HepG2 (cell line): ENCODE results near the gene PAPPA2. TPM values are rescaled to one million over a fixed set of nuclear protein-coding genes. Genes with fewer than 3 reads are reported as not detected.

Experiments used
- ATAC-seq: fragments of 200-7000 bp; cut with Tn5 transposase; 3 replicates; pipeline ENCODE4 v1.9.1; 2020; ENCODE audit warnings: mild to moderate bottlenecking, moderate library complexity
- BruUV-seq: library from RNA; stranded (reverse); fragments of 400-500 nt; replicated peaks from 2 replicates; lab custom pipeline; 2021; lab: Mats Ljungman, UMichigan
- CTCF ChIA-PET: fragments of 300-600 bp; formaldehyde crosslinking; extraction: SDS; loops from one replicate; lab custom pipeline; 2021; ENCODE audit warnings: low total read pairs, inconsistent platforms, low intra/inter-chr PET ratio; lab: Yijun Ruan, JAX
- POLR2A ChIA-PET: fragments of 350-600 bp; sonication (Branson Sonifier 250); formaldehyde crosslinking; loops from one replicate; lab custom pipeline; 2020; ENCODE audit warnings: antibody characterized with exemption, inconsistent platforms; lab: Yijun Ruan, JAX
- DNase-seq: peaks from one replicate; pipeline ENCODE4 v3.0.0-alpha.2; 2015; ENCODE audit warnings: low spot score
- FAIRE-seq: peaks from 3 replicates; lab custom pipeline; 2011; peaks lifted over from hg19 to GRCh38; lab: Jason Lieb, UNC
- H2AFZ ChIP-seq: one replicate; pipeline ENCODE4 v1.6.1; 2011; ENCODE audit warnings: low read length, inconsistent platforms
- H3K27ac ChIP-seq: fragments of 300-600 bp; 3 replicates; pipeline ENCODE4 v1.8.0; 2011; ENCODE audit warnings: mixed run types, mild to moderate bottlenecking, mixed read lengths, low read length, inconsistent platforms; ENCODE audit not compliant: insufficient read depth; ENCODE audit errors: extremely low read length
- H3K27me3 ChIP-seq, 2 experiments: fragments of 200-600 bp in 1 of 2; 2 replicates in 1 of 2; 3 replicates in 1 of 2; pipeline versions ENCODE4 v1.6.0 to v1.8.0; 2011; ENCODE audit warnings: low read length in 2 of 2, mild to moderate bottlenecking in 2 of 2, moderate library complexity in 2 of 2, inconsistent platforms in 1 of 2; ENCODE audit not compliant: insufficient read depth in 2 of 2, control insufficient read depth in 1 of 2
- H3K36me3 ChIP-seq, 2 experiments: fragments of 200-600 bp in 1 of 2; replicated peaks in 1 of 2; 2 replicates in 1 of 2; 3 replicates in 1 of 2; pipeline versions ENCODE4 v1.5.1 to v1.8.0; 2011; ENCODE audit warnings: low read length in 2 of 2, inconsistent platforms in 1 of 2; ENCODE audit not compliant: insufficient read depth in 2 of 2, control insufficient read depth in 1 of 2
- H3K4me1 ChIP-seq: 2 replicates; pipeline ENCODE4 v1.5.1; 2012; ENCODE audit warnings: low read length, inconsistent platforms; ENCODE audit not compliant: insufficient read depth
- H3K4me2 ChIP-seq: 2 replicates; pipeline ENCODE4 v1.6.0; 2011; ENCODE audit warnings: low read depth, low read length, inconsistent platforms
- H3K4me3 ChIP-seq, 3 experiments: fragments of 200-600 bp in 1 of 3; sonication (generic), shearing (Covaris generic) in 1 of 3; replicated peaks in 1 of 3; 2 replicates each; pipeline ENCODE4 v1.5.1; 2011 to 2016; ENCODE audit warnings: low read length in 3 of 3, inconsistent platforms in 2 of 3, low read depth in 2 of 3, mild to moderate bottlenecking in 2 of 3, control low read depth in 1 of 3, mixed read lengths in 1 of 3; ENCODE audit not compliant: insufficient read depth in 1 of 3
- H3K79me2 ChIP-seq: one replicate; pipeline ENCODE4 v1.6.1; 2011; ENCODE audit warnings: low read length, inconsistent platforms; ENCODE audit not compliant: insufficient read depth
- H3K9ac ChIP-seq: 2 replicates; pipeline ENCODE4 v1.6.0; 2011; ENCODE audit warnings: mild to moderate bottlenecking, low read depth, low read length, inconsistent platforms; ENCODE audit not compliant: insufficient read depth
- H3K9me3 ChIP-seq: 2 replicates; pipeline ENCODE4 v1.5.1; 2012; ENCODE audit warnings: mild to moderate bottlenecking, low read length
- H4K20me1 ChIP-seq: 2 replicates; pipeline ENCODE4 v1.6.0; 2011; ENCODE audit warnings: inconsistent platforms, mild to moderate bottlenecking, low read length, moderate library complexity; ENCODE audit not compliant: insufficient read depth
- HHEX ChIP-seq: IDR thresholded peaks from 2 replicates; pipeline ENCODE4 v1.6.1; 2016; ENCODE audit warnings: control low read depth
- SIX1 ChIP-seq: sonication (generic); formaldehyde crosslinking; IDR thresholded peaks from 2 replicates; pipeline ENCODE4 v1.4.0; 2020; ENCODE audit warnings: missing genetic modification reagents, borderline replicate concordance
- ZNF264 ChIP-seq: sonication (generic); formaldehyde crosslinking; IDR thresholded peaks from 2 replicates; pipeline ENCODE4 v1.4.0; 2020; ENCODE audit warnings: missing genetic modification reagents
- ZNF496 ChIP-seq: sonication (generic); formaldehyde crosslinking; IDR thresholded peaks from 2 replicates; pipeline ENCODE4 v1.8.1; 2023; ENCODE audit warnings: mild to moderate bottlenecking, moderate library complexity, missing genetic modification reagents; ENCODE audit not compliant: insufficient replicate concordance
- ZNF510 ChIP-seq: sonication (generic); formaldehyde crosslinking; IDR thresholded peaks from 2 replicates; pipeline ENCODE4 v1.4.0; 2020; ENCODE audit warnings: low read depth, mild to moderate bottlenecking, missing genetic modification reagents
- ZNF672 ChIP-seq: sonication (generic); formaldehyde crosslinking; IDR thresholded peaks from 2 replicates; pipeline ENCODE4 v1.8.1; 2022; ENCODE audit warnings: missing genetic modification reagents
- WGBS: methylation state at CpG from one replicate; pipeline ENCODE4 v1.1.6; 2017; ENCODE audit warnings: low lambda C conversion rate; 5-methylcytosine and 5-hydroxymethylcytosine counted together
- in situ Hi-C: cut with HindIII; loops from 2 replicates; pipeline ENCODE4 v1.10.0; 2017; ENCODE audit warnings: low pct_unique_long_range_greater_than_20kb; ENCODE audit not compliant: extremely low pct_ligation_motif_present
- intact Hi-C: fragments of 100-400 bp; cut with micrococcal nuclease; formaldehyde crosslinking; loops from one replicate; pipeline ENCODE4 v1.10.0; 2022; ENCODE audit not compliant: unreplicated experiment
- polyA plus RNA-seq, 8 experiments: library from polyadenylated mRNA; depleted of rRNA in 3 of 8; stranded (reverse) in 7 of 8; unstranded in 1 of 8; fragments of >200 nt; fragmentation: Illumina TruSeq in 4 of 8; extraction: Trizol in 4 of 8; gene quantifications; 2 replicates each; pipeline versions ENCODE4 v1.2.1 to v1.2.3, GENCODE V29; 2011 to 2016; ENCODE audit warnings: low read depth in 4 of 8, missing spikeins in 1 of 8, mixed read lengths in 1 of 8; ENCODE audit not compliant: insufficient read depth in 1 of 8
- total RNA-seq, 5 experiments: library from RNA; depleted of rRNA; stranded (reverse); fragments of >200 nt; fragmentation: Illumina TruSeq; extraction: Trizol; gene quantifications; 2 replicates each; pipeline ENCODE4 v1.2.3, GENCODE V29; 2016; ENCODE audit warnings: low read depth in 1 of 5
- TF ChIP-seq, protein P1 (sequence below): sonication (generic); formaldehyde crosslinking; IDR thresholded peaks from 2 replicates; pipeline ENCODE4 v1.8.0; 2022; ENCODE audit warnings: mild to moderate bottlenecking, missing genetic modification reagents, borderline replicate concordance
- TF ChIP-seq, protein P2 (sequence below): sonication (generic); formaldehyde crosslinking; IDR thresholded peaks from 2 replicates; pipeline ENCODE4 v1.4.0; 2020; ENCODE audit warnings: mild to moderate bottlenecking, missing genetic modification reagents

The PAPPA2 gene
- total and polyA plus RNA-seq, 2 of the 13 experiments (the other 11 are each of a cell fraction or from before 2014, with no cell fraction given): 0.01 TPM; not detected in 1

DNA sequence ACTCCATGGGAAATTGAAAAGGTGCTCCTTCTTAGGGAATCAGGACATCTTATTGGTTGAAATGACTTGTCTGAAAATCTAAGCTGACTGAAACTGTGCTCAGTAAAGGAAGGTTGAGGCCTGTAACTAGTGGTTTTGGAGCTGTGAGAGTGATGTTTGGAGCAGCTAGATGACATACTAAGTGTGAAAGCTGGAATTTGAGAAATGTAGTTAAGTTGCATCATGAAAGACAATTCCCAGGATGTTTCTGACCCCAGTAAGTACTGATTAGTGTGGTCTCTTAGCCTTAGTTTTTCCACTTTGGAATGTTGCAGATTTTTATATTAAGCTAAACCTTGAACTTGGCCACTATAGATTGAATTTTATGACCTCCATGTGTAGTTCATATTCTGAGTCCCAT is 154.9 kb downstream of the PAPPA2 start (continued):
- TF ChIP-seq, protein P1, sequence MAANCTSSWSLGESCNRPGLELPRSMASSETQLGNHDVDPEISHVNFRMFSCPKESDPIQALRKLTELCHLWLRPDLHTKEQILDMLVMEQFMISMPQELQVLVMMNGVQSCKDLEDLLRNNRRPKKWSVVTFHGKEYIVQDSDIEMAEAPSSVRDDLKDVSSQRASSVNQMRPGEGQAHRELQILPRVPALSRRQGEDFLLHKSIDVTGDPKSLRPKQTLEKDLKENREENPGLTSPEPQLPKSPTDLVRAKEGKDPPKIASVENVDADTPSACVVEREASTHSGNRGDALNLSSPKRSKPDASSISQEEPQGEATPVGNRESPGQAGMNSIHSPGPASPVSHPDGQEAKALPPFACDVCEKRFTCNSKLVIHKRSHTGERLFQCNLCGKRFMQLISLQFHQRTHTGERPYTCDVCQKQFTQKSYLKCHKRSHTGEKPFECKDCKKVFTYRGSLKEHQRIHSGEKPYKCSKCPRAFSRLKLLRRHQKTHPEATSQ: no peak
- no peak for TF ChIP-seq ZNF510 (CRISPR knock-in tag)
- no peak for TF ChIP-seq SIX1

DNA sequence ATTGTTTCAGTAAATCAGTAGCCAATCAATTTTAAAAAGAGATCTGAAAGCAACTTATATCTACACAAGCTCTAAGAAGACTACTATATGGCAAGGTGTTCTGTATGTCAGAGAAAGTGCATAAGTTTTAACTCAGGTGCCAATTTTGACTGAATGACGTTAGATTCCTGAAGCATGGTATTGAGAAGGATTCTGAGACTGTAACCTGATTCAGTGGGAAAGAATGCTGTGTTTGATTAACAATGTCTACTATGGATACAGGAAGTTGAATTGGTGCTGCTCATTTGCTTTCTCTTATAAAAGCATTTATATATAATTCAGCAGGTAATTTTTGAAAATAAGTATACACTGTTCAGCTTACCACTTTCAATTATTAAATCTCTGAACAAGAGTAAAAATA is 156.3 kb downstream of the PAPPA2 start:
- no peak for DNase-seq
- H3K4me2 ChIP-seq: no peak overlapping the region
- no peak overlapping the region for H3K4me3 ChIP-seq
- no peaks in the 10 kb centered on the region for H3K4me1 ChIP-seq
- H3K27ac ChIP-seq: no peak overlapping the region
- in situ Hi-C loops: no loop called here
- ChIA-PET POLR2A (no interaction called here), CTCF (no interaction called here)
- no peak overlapping the region for H2AFZ ChIP-seq
- no peaks in the 10 kb centered on the region for H3K79me2 ChIP-seq
- ATAC-seq: no peak
- no TSS peak for BruUV-seq
- no peaks in the 10 kb centered on the region for H3K9me3 ChIP-seq
- no peaks in the 10 kb centered on the region for H3K36me3 ChIP-seq
- no peak overlapping the region for H3K9ac ChIP-seq
- 0% methylated on average over 1 of the region's 1 CpG for WGBS
- intact Hi-C loops: no loop called here
- TF ChIP-seq ZNF496 (CRISPR knock-in tag) (no peak), HHEX (no peak), ZNF264 (CRISPR knock-in tag) (no peak), ZNF672 (CRISPR knock-in tag) (no peak)
- TF ChIP-seq, protein P2, sequence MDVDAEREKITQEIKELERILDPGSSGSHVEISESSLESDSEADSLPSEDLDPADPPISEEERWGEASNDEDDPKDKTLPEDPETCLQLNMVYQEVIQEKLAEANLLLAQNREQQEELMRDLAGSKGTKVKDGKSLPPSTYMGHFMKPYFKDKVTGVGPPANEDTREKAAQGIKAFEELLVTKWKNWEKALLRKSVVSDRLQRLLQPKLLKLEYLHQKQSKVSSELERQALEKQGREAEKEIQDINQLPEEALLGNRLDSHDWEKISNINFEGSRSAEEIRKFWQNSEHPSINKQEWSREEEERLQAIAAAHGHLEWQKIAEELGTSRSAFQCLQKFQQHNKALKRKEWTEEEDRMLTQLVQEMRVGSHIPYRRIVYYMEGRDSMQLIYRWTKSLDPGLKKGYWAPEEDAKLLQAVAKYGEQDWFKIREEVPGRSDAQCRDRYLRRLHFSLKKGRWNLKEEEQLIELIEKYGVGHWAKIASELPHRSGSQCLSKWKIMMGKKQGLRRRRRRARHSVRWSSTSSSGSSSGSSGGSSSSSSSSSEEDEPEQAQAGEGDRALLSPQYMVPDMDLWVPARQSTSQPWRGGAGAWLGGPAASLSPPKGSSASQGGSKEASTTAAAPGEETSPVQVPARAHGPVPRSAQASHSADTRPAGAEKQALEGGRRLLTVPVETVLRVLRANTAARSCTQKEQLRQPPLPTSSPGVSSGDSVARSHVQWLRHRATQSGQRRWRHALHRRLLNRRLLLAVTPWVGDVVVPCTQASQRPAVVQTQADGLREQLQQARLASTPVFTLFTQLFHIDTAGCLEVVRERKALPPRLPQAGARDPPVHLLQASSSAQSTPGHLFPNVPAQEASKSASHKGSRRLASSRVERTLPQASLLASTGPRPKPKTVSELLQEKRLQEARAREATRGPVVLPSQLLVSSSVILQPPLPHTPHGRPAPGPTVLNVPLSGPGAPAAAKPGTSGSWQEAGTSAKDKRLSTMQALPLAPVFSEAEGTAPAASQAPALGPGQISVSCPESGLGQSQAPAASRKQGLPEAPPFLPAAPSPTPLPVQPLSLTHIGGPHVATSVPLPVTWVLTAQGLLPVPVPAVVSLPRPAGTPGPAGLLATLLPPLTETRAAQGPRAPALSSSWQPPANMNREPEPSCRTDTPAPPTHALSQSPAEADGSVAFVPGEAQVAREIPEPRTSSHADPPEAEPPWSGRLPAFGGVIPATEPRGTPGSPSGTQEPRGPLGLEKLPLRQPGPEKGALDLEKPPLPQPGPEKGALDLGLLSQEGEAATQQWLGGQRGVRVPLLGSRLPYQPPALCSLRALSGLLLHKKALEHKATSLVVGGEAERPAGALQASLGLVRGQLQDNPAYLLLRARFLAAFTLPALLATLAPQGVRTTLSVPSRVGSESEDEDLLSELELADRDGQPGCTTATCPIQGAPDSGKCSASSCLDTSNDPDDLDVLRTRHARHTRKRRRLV (CRISPR knock-in tag): no peak
- FAIRE-seq: no peak
- no peaks in the 10 kb centered on the region for H3K27me3 ChIP-seq
- H4K20me1 ChIP-seq: no peaks in the 10 kb centered on the region
